ENCODE data around the gene BCAR1. TPM values are rescaled to one million over a fixed set of nuclear protein-coding genes. Genes with fewer than 3 reads are reported as not detected.
"Not testable (repeated sequence)": the region's sequence is repeated elsewhere in the genome, so short reads cannot be mapped to it uniquely, and the experiment has no call there.

The BCAR1 gene
- total and polyA plus RNA-seq, 10 of the 15 experiments (the other 5 are each of a cell fraction or from before 2014, with no cell fraction given): 0.13 to 14.1 (median 2.8) TPM; not detected in 1

DNA sequence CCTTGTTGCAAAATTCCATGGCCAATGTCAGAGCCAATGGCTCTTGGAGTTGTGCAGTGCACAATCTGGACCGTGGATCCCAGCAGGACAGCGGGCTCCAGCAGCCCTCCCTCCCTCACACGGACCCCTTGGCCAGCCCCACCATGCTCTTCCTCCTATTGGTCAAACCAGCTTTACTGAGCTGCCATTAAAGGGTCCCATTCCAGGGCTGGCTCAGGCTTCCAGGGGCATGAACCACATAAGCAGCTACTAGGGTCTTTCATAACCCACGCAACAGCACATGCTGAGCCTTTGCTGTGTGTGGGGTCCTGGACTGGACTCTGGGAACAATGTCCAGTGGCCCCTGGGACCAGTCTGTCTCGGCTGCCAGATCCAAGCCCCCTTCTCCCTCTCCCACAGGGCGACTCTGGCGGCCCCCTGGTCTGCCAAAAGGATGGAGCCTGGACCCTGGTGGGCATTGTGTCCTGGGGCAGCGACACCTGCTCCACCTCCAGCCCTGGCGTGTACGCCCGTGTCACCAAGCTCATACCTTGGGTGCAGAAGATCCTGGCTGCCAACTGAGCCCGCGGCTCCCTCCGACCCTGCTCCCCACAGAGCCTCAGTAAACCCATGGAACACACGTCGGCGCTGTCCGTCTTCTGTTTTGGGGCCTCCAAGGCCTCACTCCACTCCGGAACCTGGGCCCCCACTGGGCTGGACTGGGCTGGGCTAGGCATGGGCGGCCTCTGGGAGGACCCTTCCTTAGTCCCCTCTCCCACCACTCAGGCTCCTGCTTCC, 26.9 kb downstream of the BCAR1 start (continued):
- TF ChIP-seq, protein P1, sequence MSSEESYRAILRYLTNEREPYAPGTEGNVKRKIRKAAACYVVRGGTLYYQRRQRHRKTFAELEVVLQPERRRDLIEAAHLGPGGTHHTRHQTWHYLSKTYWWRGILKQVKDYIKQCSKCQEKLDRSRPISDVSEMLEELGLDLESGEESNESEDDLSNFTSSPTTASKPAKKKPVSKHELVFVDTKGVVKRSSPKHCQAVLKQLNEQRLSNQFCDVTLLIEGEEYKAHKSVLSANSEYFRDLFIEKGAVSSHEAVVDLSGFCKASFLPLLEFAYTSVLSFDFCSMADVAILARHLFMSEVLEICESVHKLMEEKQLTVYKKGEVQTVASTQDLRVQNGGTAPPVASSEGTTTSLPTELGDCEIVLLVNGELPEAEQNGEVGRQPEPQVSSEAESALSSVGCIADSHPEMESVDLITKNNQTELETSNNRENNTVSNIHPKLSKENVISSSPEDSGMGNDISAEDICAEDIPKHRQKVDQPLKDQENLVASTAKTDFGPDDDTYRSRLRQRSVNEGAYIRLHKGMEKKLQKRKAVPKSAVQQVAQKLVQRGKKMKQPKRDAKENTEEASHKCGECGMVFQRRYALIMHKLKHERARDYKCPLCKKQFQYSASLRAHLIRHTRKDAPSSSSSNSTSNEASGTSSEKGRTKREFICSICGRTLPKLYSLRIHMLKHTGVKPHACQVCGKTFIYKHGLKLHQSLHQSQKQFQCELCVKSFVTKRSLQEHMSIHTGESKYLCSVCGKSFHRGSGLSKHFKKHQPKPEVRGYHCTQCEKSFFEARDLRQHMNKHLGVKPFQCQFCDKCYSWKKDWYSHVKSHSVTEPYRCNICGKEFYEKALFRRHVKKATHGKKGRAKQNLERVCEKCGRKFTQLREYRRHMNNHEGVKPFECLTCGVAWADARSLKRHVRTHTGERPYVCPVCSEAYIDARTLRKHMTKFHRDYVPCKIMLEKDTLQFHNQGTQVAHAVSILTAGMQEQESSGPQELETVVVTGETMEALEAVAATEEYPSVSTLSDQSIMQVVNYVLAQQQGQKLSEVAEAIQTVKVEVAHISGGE (CRISPR knock-in tag; IDR thresholded peaks at IDR 0.05): no peak
- TF ChIP-seq ZNF384 (IDR thresholded peaks at IDR 0.05; ENCODE audit: borderline replicate concordance, low read depth, low read length): no peak
- TF ChIP-seq TAF1 (IDR thresholded peaks at IDR 0.05; ENCODE audit: borderline replicate concordance, low read depth, low read length): no peak

DNA sequence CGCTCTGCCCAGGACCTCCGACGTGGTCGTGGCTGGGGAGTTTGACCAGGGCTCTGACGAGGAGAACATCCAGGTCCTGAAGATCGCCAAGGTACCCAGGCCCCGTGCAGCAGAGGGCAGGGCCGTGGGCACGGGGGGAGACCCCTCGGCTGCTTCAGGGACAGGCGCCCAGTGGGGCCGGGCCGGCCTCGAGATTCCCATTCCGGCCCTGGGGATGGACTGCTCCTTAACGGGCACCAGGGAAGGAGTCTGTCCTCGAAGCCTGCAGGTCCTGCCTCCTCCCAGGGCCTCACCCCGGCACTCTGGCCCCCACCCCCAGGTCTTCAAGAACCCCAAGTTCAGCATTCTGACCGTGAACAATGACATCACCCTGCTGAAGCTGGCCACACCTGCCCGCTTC, 28.3 kb downstream of the BCAR1 start:
- H3K79me2 ChIP-seq (ENCODE audit: control insufficient read depth, insufficient read depth, low read length); BruUV-seq (replicated peaks); H2AFZ ChIP-seq (ENCODE audit: control insufficient read depth, low read depth, low read length); POLR2A ChIA-PET; DNase-seq (ENCODE audit: low read depth, low spot score); CTCF ChIA-PET; H3K4me2 ChIP-seq (ENCODE audit: control insufficient read depth, insufficient read depth); H3K4me3 ChIP-seq; FAIRE-seq; H3K9me3 ChIP-seq (replicated peaks; ENCODE audit: control insufficient read depth, insufficient read depth, low read length); H4K20me1 ChIP-seq (ENCODE audit: control insufficient read depth, insufficient read depth); RAD21 ChIA-PET (ENCODE audit: unreplicated experiment); in situ Hi-C loops (cut with MboI); H3K27me3 ChIP-seq (replicated peaks in 1 of 2; ENCODE audit: control insufficient read depth in 2 of 2, insufficient read depth in 2 of 2, low read length in 1 of 2); H3K27ac ChIP-seq (ENCODE audit: control insufficient read depth, insufficient read depth); H3K36me3 ChIP-seq (ENCODE audit: control insufficient read depth in 2 of 2, insufficient read depth in 2 of 2, low read length in 1 of 2); H3K9ac ChIP-seq (ENCODE audit: control insufficient read depth, insufficient read depth, low read length); SMC1A ChIA-PET (ENCODE audit: uncharacterized antibody, unreplicated experiment); ATAC-seq; intact Hi-C loops (cut with micrococcal nuclease; ENCODE audit: unreplicated experiment): not testable (repeated sequence)
- 26% methylated on average over 9 of the region's 20 CpGs for WGBS (ENCODE audit: insufficient coverage, insufficient replicate concordance, low lambda C conversion rate, missing lambda C conversion rate)
- peaks cover 18% of the 10 kb centered on the region for H3K4me1 ChIP-seq (ENCODE audit: control insufficient read depth, insufficient read depth, low read length)
